GM10266 (cell line): ENCODE results near the gene WDR75.

Experiments used
- DNase-seq: peaks from one replicate; pipeline ENCODE4 v3.0.0; 2012; ENCODE audit errors: extremely low spot score
- CTCF ChIP-seq: IDR thresholded peaks from 2 replicates; pipeline ENCODE4 v1.5.1; 2012; ENCODE audit warnings: mild to moderate bottlenecking, low read depth; ENCODE audit not compliant: control insufficient read depth, insufficient read depth; ENCODE audit errors: missing control alignments

WDR75 gene

GRCh38 chr2:189440947-189441708 lies at the start of gene WDR75:
TSS of gene WDR75 (plus strand) at chr2:189441474. CDS start at chr2:189441493, 19 bp downstream.
- TF ChIP-seq CTCF: no peak
- peak; percentile 82 for DNase-seq

- TF ChIP-seq CTCF: no peak
- no peak for DNase-seq
Measured at GRCh38 chr2:189393440-189394111, 47.7 kb upstream of the WDR75 start.

- DNase-seq: no peak
- no peak for TF ChIP-seq CTCF
Measured at GRCh38 chr2:189394525-189394924, 46.7 kb upstream of the WDR75 start.

- no peak for DNase-seq
- TF ChIP-seq CTCF: no peak
Measured at GRCh38 chr2:189402932-189403331, 38.3 kb upstream of the WDR75 start.

- no peak for TF ChIP-seq CTCF
- DNase-seq: no peak
Measured at GRCh38 chr2:189406586-189407233, 34.6 kb upstream of the WDR75 start.

GRCh38 chr2:189407281-189408209 lies 33.7 kb upstream of the WDR75 start:
- TF ChIP-seq CTCF: no peak
- DNase-seq: no peak
